Right cardiac atrium (tissue), 5 donors: ENCODE results near the gene WDFY2. TPM values are rescaled to one million over a fixed set of nuclear protein-coding genes. Genes with fewer than 3 reads are reported as not detected.

Source experiments
- ATAC-seq, 2 donors: fragments of 200-7000 bp; cut with Tn5 transposase; one replicate each; pipeline versions ENCODE4 v1.8.0 to v1.9.1; 2020; ENCODE audit warnings: moderate library complexity in 2 of 2, mild to moderate bottlenecking in 1 of 2
- DNase-seq, 3 donors: peaks; one replicate each; pipeline ENCODE4 v3.0.0-alpha.2; 2020
- H3K27ac ChIP-seq: one replicate; pipeline ENCODE4 v1.5.1; 2013; ENCODE audit warnings: mild to moderate bottlenecking, low read length, control low read depth, moderate library complexity
- H3K27me3 ChIP-seq: one replicate; pipeline ENCODE4 v1.6.1; 2013; ENCODE audit not compliant: control insufficient read depth, insufficient read depth
- H3K4me1 ChIP-seq: one replicate; pipeline ENCODE4 v1.6.1; 2013; ENCODE audit warnings: low read length; ENCODE audit not compliant: control insufficient read depth, insufficient read depth
- H3K4me3 ChIP-seq: one replicate; pipeline ENCODE4 v1.5.1; 2013; ENCODE audit warnings: low read length, control low read depth
- H3K9me3 ChIP-seq: one replicate; pipeline ENCODE4 v1.6.1; 2013; ENCODE audit warnings: low read length; ENCODE audit not compliant: control insufficient read depth
- WGBS: extraction: QIAGEN DNeasy Blood & Tissue Kit; methylation state at CpG from one replicate; pipeline ENCODE4 v1.1.7; 2013; 5-methylcytosine and 5-hydroxymethylcytosine counted together
- intact Hi-C, 4 donors: fragments of 100-400 bp; cut with DNase I; formaldehyde crosslinking; loops; one replicate each; pipeline versions ENCODE4 v1.11.0 to v1.14.0; 2022 to 2023
- microRNA-seq, 2 donors: library from miRNA; unstranded; fragments of <30 nt; microRNA quantifications; one replicate each; pipeline ENCODE4 v1.2.0, GENCODE V29; 2020 to 2021
- polyA plus RNA-seq: library from polyadenylated mRNA; stranded (reverse); fragments of 200-250 nt; gene quantifications from one replicate; pipeline ENCODE4 v1.2.3, GENCODE V29; 2013
- total RNA-seq, 4 donors: library from RNA; stranded (reverse); fragmentation: NEBNext Ultra II Directional; extraction: Animal tissue kit (Norgen Biotek cat#: 25700); gene quantifications; one replicate each; pipeline ENCODE4 v1.2.1, GENCODE V29; 2021
- donor health status: healthy with polysubstance abuse.
- donor health status: DM: no; HTN: yes; CAD: no.
- donor health status: DM: no; HTN: no; CAD: no.
- donor health status: DM: no; HTN: yes; CAD: no; lungs with severe emphysema.
- donor health status: DM: yes; HTN: yes; CAD: no.

WDFY2 gene
- total and polyA plus RNA-seq, 5 donors, result 2.6 to 7.9 (median 5.8) TPM

DNA sequence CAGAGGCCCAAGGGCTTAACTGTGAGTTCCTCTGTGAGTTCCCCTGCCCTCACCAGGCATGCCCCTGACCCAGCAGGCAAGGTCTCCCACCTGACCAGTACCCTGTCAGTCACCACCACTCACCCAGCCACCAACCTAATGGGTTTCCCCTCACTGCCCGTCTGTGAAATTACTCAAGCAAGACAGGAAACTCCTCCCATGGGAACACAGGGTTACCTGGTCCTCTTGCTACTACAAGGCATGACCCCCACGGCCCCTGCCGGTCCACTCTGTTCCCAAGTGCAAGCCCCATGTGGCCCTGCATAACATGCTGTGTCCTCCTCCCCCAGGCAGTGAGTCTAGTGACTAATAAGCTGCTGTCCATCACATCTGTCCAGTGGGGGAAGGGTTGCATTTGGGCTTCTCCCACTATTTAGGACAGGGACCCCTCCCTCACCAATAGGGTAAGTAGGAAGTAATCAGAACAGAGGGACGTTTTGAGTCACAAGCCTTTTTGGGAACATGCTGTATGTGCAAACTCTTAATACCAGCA lies 227.7 kb downstream of the WDFY2 start:
- H3K4me3 ChIP-seq, result no peak overlapping the region
- intact Hi-C loops, result loop anchor here in 2 of 4 donors (10.0 kb wide), 1 partner anchor 313 kb away; the partner anchor contains the start of gene NEK5 (in 2 of the 2)
- no peaks in the 10 kb centered on the region for H3K27me3 ChIP-seq
- no peaks in the 10 kb centered on the region for H3K9me3 ChIP-seq
- 48% methylated on average over 4 of the region's 4 CpGs for WGBS
- H3K4me1 ChIP-seq, result peaks cover 5% of the 10 kb centered on the region
- H3K27ac ChIP-seq, result no peak overlapping the region
- DNase-seq (no peak), ATAC-seq (peak in 1 of 2 donors; percentile 20)

DNA sequence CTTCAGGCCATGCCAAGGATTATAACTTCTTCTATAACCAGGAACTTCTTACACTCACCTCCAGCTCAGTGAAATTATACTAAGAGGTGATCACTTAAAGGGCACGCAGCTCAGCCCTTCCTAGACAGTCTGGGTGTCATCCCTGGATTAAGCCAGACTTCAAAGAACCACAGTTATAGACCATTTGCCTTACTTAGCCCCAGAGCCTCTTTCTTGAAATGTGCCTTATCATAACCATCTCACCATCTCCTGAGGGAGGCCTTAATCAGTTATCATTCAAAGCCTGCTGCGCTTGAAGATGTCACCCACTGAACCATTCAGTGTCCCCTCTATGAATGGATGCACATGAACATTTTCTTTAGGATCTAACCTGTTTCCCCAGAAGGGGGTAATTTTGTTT lies 229.8 kb downstream of the WDFY2 start:
- DNase-seq (no peak), ATAC-seq (no peak)
- Histone ChIP-seq H3K27ac (no peak overlapping the region), H3K4me1 (peaks cover 4% of the 10 kb centered on the region), H3K4me3 (no peak overlapping the region), H3K9me3 (no peaks in the 10 kb centered on the region), H3K27me3 (no peaks in the 10 kb centered on the region)
- intact Hi-C loops, result loop anchor here in 2 of 4 donors (10.0 kb wide), 1 partner anchor 311 kb away; the partner anchor contains the start of gene NEK5 (in 2 of the 2)
- 96% methylated on average over 2 of the region's 2 CpGs for WGBS

DNA sequence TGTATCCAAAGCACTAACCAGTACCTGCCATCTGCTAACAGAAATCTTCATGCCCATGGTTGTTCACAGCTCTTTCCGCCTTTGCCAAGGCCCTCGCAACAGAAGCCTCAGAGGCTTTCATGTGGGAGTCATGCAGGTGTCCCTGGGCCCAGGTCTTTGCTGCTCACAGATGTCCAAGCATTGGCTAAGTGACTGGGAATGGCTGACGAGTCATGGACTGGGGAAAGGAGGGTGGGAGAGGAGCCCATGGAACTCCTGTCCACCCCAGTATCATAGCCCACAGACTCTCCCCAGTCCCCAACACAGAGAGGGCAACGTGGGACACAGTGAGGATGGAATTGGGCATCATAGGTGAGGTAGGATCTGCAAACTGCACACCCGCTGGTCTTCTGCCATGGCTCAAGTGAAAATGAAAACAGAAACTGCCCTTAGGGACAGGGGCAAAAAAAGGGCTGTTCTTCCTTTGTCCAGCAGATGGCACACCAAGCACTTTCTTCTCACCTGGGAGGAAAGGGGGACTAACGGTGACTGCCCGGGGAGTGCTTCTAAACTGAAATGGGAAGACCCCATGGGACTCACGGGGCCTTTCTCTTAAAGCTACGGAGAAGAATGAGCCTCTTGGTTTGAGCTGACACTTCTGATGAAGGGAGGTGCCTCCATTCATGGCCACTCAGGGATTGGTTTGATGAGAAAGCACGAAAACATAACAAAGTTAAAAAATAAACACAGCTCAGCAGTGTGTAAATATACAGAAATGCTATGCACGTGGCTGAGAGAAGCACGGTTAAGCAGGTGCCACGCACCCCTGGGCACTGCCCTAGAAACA lies 230.8 kb downstream of the WDFY2 start:
- no peaks in the 10 kb centered on the region for H3K27me3 ChIP-seq
- DNase-seq, result peak in 2 of 3 donors; percentile 51 to 78
- peak; percentile 60 to 64 for ATAC-seq
- H3K4me1 ChIP-seq, result peaks cover 7% of the 10 kb centered on the region
- H3K4me3 ChIP-seq, result no peak overlapping the region
- intact Hi-C loops, result loop anchor here in 2 of 4 donors (10.0 kb wide), 1 partner anchor 310 kb away; the partner anchor contains the start of gene NEK5 (in 2 of the 2)
- WGBS, result 29% methylated on average over 13 of the region's 13 CpGs
- H3K9me3 ChIP-seq, result no peaks in the 10 kb centered on the region
- H3K27ac ChIP-seq, result no peak overlapping the region

DNA sequence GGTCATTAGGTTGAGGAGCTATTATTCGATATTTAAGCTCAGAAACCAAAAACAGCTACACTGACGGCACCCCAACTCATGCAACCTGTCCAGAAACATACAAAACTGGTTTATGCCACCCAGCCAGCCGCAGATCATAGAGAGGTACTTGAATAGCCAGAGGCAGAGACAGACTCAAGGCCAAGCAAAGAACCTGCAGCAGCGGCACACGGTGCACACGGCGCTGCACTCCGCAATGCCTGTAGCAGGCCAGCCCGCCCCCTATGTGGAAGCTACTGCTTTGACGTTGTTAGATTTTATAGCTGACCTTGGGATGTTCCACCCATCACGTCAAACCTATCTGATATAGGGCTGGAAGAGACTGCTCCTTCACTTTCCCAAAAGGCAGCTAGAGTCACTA lies 231.6 kb downstream of the WDFY2 start:
- 81% methylated on average over 11 of the region's 11 CpGs for WGBS
- intact Hi-C loops, result loop anchor here in 2 of 4 donors (2.0 to 10.0 kb wide), 2 partner anchors 17 to 309 kb away; partner anchors contain the start of gene NEK5 (in 2 of the 2)
- DNase-seq, result no peak

DNA sequence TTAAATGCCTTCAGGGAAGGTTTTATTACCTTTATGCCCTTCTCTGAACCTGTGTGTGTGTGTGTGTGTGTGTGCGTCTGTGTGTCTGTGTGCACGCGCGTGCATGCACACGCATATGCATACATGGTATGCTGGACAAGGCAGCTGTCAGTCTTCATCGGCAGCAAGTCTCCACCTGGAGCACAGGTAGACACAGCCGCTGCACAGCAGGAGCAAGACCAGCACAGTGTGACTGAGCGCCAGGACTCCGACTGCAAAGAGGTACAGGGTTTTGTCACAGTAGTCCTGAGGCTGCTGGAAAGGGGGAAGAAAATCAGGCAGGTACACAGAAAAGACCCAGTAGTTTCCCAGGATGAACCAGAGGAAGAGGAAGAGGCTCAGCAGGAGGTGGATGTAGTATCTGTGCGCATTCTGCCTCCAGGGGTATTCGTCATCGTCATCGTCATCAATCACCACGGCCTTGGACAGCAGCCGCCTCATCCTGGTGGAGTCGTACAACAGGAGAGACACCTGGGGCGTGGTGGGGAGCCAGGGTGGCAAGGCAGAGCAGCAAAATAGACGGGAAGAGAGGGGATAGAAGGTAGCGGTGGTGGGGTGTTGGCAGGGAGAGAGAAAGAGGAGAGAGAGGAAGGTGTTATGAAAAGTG lies 232.5 kb downstream of the WDFY2 start:
- DNase-seq, result no peak
- intact Hi-C loops, result loop anchor here in 2 of 4 donors (2.0 to 10.0 kb wide), 2 partner anchors 16 to 308 kb away; partner anchors contain the start of gene NEK5 (in 2 of the 2)
- ATAC-seq, result no peak

More for the DNA sequence above, 231.6 kb downstream of the WDFY2 start:
- H3K4me1 ChIP-seq, result peaks cover 7% of the 10 kb centered on the region
- H3K9me3 ChIP-seq, result no peaks in the 10 kb centered on the region
- H3K4me3 ChIP-seq, result no peak overlapping the region
- H3K27me3 ChIP-seq, result no peaks in the 10 kb centered on the region
- ATAC-seq, result no peak
- no peak overlapping the region for H3K27ac ChIP-seq

More for the DNA sequence above, 232.5 kb downstream of the WDFY2 start:
- Histone ChIP-seq H3K4me3 (no peak overlapping the region), H3K27me3 (no peaks in the 10 kb centered on the region), H3K27ac (no peak overlapping the region), H3K9me3 (no peaks in the 10 kb centered on the region), H3K4me1 (peaks cover 7% of the 10 kb centered on the region)
- 82% methylated on average over 19 of the region's 19 CpGs for WGBS

Small RNAs within 50 kb of the gene (microRNA-seq; reads per million reads assigned to microRNA genes)
- 0 to 0.84 reads per million in 2 donors for gene MIR4703

Other genes with a start within 250 kb of the WDFY2 start
- not detected for gene SERPINE3, start 244.8 kb upstream of the WDFY2 start, total RNA-seq
- gene SERPINE3, start 244.8 kb upstream of the WDFY2 start, polyA plus RNA-seq, result not detected
- 10 to 100 TPM; 21.0 to 29.3 (median 25.4) TPM for gene INTS6, start 131.4 kb upstream of the WDFY2 start, total RNA-seq
- 12.9 TPM for gene INTS6, start 131.4 kb upstream of the WDFY2 start, polyA plus RNA-seq
- gene DHRS12, start 219.7 kb downstream of the WDFY2 start, total RNA-seq, result 10 to 100 TPM; 11.1 to 13.6 (median 12.2) TPM
- gene DHRS12, start 219.7 kb downstream of the WDFY2 start, polyA plus RNA-seq, result 16.5 TPM